ENCODE data around the gene RPS19.

- TF ChIP-seq, protein P1, sequence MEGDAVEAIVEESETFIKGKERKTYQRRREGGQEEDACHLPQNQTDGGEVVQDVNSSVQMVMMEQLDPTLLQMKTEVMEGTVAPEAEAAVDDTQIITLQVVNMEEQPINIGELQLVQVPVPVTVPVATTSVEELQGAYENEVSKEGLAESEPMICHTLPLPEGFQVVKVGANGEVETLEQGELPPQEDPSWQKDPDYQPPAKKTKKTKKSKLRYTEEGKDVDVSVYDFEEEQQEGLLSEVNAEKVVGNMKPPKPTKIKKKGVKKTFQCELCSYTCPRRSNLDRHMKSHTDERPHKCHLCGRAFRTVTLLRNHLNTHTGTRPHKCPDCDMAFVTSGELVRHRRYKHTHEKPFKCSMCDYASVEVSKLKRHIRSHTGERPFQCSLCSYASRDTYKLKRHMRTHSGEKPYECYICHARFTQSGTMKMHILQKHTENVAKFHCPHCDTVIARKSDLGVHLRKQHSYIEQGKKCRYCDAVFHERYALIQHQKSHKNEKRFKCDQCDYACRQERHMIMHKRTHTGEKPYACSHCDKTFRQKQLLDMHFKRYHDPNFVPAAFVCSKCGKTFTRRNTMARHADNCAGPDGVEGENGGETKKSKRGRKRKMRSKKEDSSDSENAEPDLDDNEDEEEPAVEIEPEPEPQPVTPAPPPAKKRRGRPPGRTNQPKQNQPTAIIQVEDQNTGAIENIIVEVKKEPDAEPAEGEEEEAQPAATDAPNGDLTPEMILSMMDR (IDR thresholded peaks at IDR 0.05) = no peak
- TF ChIP-seq POLR2A (IDR thresholded peaks at IDR 0.05) (no peak), EP300 (IDR thresholded peaks at IDR 0.05) (no peak), POLR2AphosphoS5 (IDR thresholded peaks at IDR 0.05) (no peak)
These were observed 61.8 kb downstream of the RPS19 start for GRCh38 chr19:41921577-41922576.

Measured in suprapubic skin (tissue), 4 donors.